ENCODE measurements around the gene TPPP. TPM values are rescaled to one million over a fixed set of nuclear protein-coding genes. Genes with fewer than 3 reads are reported as not detected.
A peak's percentile ranks its signal among the peaks of the same experiment; 100 is the strongest.
"Not testable (repeated sequence)": the region's sequence is repeated elsewhere in the genome, so short reads cannot be mapped to it uniquely, and the experiment has no call there.

Gene TPPP
- total RNA-seq, 1 donor from 2014 or later, result 0.46 TPM

DNA sequence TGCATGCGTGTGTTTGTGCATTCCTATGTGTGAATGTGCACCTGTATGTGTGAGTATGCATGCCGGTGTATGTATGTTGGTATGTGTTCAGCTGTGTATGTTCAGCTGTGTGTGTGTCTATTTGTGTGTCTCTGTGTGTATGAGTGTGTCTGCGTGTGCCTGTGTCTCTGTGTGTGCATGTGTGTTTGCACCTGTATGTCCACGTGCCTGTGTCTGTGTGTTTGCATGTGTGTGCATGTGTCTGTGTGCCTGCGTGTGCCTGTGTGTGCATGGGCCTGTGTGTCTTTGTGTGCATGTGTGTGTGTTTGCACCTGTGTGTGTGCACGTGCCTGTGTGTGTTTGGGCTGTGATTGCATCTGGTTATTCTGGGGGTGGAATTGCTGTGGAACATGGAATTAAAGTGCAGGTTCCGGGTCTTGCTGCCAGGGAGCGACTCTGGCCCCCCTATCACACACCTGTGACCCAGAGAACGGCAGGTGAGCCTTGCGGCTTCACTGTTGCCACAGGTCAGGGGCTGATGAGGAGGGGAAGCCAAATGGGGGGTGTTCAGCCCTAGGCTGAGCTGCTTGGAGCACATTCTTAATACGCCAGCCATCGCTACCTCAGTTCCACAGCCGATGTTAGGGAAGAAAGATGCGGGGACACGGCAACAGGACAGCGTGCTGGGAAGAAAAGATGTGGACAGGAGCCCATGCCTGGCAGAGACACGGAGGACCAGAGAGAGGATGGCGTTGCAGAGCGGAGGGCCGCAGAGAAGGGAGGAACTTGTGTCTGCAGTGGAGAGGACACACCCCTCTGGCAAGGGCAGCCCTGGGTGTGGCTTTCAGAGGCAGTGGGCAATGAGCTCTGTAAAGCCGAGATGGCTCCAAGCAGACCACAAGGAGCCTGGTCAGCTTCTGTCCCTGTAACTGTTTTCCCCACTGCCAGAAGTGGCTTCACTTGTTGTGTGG is 3.9 kb upstream of the TPPP start:
- not testable (repeated sequence) for H3K4me3 ChIP-seq (ENCODE audit: low read depth, low read length); DNase-seq (ENCODE audit: low read depth)

DNA sequence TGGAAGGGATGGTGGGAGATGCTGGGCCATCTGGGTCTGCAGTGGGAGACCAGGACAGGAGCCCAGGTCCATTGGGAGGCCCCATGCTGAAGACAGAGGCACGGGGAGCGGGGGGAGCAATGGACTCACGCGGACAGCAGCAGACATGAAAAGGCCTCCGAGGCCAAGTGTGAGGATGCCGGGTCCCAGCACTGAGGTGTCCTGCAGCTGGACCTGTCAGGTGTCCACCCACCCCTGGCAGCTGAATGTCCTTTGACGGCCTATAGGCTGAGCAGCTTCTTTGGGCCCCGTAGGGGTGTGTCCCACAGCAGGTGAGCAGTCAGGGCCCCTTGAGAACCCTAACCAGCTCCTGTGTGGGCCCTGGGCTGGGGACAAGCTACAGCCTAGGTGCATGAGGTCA is 3.0 kb upstream of the TPPP start:
- DNase-seq (ENCODE audit: low read depth); H3K4me3 ChIP-seq (ENCODE audit: low read depth, low read length): not testable (repeated sequence)

DNA sequence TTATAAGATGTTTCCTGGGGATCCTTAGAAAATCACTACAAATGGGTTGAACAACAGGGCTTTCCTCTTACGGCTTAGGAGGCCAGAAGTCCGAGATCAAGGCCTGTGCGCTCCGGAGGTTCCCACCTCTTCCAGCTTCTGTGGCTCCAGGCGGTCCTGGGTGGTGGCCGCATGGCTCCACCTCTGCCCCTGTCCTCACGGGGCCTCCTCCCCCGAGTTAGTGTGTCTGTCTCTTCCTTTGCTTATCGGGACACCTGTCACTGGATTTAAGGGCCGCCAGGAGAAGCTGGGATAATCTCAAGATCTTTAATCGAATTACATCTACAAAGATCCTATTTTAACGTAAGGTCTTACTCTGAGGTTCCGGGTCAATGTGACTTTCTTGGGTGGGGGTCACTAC is 2.3 kb upstream of the TPPP start:
- not testable (repeated sequence) for DNase-seq (ENCODE audit: low read depth); H3K4me3 ChIP-seq (ENCODE audit: low read depth, low read length)

DNA sequence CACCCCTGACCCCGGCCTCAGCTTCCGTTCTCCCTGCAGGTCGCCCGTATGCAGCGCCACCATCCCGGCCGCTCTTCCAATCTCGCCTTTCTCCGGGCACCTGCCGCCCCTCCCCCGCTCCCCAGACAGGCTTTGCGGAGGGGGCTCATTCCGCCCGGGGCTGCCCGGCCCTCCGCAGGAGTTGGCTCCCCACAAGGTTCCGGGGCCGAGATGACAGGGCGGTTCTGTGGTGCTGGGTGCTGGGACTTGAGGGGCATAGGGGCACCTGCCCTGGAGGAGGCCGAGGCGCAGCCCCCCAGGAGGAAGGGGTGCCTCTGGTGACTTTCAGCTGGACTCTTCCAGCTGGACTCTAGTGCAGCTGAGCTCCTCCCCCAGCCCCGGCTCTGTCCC is 885 bp upstream of the TPPP start:
- H3K4me3 ChIP-seq (ENCODE audit: low read depth, low read length), result peak overlapping the region; percentile 29
- DNase-seq (ENCODE audit: low read depth), result not testable (repeated sequence)

DNA sequence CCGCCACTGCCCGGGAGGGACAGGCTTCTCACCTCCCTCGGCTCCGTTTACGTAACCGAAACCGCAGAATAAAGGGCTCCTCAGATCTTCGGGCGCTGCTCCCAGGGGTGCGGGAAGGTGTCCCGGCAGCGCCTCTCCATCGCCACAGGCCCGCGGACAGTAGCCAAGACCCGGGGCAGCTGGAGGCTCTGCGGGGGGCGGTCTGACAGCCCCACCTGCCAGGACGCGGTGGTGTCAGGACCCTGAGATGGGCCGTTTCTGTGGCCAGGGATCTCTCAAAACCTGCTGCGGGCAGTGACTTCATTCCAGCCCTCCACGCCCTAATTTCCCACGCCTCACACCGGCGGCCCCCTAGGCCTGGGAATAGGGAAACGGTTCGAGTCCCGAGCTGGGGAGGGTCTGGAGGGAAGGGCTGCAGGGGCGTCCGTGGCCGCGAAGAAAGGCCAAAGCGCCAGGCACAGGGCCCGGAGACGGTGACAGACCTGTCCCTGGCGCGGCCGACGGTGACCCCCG is 567 bp downstream of the TPPP start:
- peak overlapping the region; percentile 46 for H3K4me3 ChIP-seq (ENCODE audit: low read depth, low read length)
- not testable (repeated sequence) for DNase-seq (ENCODE audit: low read depth)

DNA sequence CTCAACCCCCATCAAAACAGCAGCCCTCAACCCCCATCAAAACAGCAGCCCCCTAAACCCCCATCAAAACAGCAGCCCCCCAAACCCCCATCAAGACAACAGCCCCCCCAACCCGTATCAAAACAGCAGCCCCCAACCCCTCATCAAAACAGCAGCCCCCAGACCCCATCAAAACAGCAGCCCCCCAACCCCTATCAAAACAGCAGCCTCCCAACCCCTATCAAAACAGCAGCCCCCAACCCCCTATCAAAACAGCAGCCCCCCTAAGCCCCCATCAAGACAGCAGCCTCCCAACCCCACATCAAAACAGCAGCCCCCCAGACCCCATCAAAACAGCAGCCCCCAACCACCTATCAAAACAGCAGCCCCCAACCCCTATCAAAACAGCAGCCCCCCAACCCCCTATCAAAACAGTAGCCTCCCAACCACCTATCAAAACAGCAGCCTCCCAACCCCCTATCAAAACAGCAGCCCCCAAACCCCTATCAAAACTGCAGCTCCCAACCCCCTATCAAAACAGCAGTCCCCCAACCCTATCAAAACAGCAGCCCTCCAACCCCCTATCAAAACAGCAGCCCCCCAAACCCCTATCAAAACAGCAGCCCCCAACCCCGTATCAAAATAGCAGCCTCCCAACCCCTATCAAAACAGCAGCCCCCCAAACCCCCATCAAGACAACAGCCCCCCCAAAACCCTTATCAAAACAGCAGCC is 1.2 kb downstream of the TPPP start:
- TF ChIP-seq, protein P1, sequence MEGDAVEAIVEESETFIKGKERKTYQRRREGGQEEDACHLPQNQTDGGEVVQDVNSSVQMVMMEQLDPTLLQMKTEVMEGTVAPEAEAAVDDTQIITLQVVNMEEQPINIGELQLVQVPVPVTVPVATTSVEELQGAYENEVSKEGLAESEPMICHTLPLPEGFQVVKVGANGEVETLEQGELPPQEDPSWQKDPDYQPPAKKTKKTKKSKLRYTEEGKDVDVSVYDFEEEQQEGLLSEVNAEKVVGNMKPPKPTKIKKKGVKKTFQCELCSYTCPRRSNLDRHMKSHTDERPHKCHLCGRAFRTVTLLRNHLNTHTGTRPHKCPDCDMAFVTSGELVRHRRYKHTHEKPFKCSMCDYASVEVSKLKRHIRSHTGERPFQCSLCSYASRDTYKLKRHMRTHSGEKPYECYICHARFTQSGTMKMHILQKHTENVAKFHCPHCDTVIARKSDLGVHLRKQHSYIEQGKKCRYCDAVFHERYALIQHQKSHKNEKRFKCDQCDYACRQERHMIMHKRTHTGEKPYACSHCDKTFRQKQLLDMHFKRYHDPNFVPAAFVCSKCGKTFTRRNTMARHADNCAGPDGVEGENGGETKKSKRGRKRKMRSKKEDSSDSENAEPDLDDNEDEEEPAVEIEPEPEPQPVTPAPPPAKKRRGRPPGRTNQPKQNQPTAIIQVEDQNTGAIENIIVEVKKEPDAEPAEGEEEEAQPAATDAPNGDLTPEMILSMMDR (conservative IDR thresholded peaks at IDR 0.05; ENCODE audit: low read depth, low read length), result no peak
- H3K4me3 ChIP-seq (ENCODE audit: low read depth, low read length), result peak overlapping the region; percentile 46
- DNase-seq (ENCODE audit: low read depth), result no peak

DNA sequence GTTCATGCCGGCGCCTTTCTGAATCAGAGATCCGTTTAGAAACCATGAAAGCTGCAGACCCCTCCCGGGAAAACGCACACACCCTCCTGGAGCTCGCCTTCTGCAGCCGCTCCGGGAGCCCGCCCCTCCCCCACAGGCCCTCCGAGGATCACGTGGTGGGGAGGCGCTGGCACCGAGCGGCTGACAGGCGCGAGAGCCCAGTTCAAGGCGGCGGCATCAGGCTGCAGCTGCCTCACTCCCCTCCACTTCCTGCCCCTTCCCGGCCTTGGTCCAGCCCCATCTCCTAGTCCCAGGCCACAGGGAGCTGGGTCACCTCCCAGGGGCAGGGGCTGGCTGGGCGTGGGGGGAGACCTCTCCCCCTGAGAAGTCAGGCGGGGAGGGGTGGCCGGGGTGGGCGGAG is 2.1 kb downstream of the TPPP start:
- not testable (repeated sequence) for DNase-seq (ENCODE audit: low read depth); H3K4me3 ChIP-seq (ENCODE audit: low read depth, low read length)

DNA sequence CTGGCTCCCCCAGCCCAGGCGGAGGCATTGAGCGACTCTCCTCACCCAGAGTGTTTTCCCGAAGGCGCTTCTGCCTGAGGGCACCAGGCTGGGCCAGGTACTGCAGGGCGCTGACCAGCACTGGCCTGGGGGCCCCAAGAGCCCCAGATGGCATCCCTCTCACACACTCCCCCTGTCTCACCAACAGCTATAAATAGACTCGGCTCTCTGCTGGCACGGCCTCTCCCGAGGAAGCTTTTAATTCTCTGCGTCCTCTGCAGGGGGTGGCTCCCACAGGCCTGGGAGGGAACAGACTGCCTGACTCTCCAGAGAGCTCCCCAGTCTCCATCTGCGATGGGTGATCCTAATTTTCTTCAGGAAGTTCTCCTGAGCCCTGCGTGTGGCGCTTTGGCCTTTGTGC is 2.9 kb downstream of the TPPP start:
- not testable (repeated sequence) for DNase-seq (ENCODE audit: low read depth); H3K4me3 ChIP-seq (ENCODE audit: low read depth, low read length)

DNA sequence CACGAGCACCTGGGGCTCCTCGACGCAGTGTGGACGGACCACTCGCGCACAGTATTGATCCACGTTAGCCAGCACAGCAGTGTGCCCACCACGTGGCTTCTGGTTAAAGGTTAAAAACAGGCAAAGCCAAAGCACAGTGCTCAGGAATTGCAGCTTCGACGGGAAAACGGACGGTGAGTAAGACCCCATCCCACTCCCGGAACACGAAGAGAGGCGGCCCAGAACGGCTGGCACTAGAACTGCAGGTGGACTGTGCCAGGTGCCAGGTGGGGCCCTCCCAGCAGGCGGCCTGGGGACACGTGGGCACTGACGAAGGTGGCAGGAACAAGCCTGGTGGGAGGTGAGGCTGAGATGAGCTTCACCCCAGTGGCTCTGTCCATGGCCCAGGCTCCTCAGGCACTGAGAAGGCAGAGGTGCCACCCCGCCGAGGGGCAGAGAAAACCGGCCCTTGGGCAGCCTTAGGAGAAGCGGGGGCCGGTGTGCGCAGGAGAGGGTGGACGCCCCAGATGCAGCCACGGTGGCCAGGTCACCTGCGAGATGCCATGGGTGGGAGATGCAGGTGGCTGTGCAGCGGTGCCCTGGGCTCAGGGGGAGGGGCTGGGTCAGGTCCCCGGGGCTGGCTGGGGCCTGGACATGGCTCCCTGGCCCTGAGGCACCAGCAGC is 4.7 kb downstream of the TPPP start:
- H3K4me3 ChIP-seq (ENCODE audit: low read depth, low read length); DNase-seq (ENCODE audit: low read depth): not testable (repeated sequence)

DNA sequence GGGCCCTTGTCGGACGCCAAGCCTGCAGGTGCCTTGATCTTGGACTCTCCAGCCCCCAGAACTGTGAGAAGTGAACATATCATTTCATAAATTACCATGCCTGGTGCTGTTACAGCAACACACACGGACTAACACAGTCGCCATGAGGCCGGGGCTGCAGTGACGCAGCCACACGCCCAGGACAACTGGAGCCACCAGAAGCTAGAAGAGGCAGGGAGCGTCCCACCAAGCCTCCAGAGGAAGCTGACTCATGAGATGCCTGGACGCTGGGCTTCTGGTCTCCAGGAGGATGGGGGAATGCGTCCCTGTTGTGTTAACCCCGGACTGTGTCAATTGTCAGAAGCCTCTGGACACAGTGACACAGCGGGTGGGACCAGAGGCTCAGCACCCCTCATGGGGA is 6.2 kb downstream of the TPPP start:
- not testable (repeated sequence) for H3K4me3 ChIP-seq (ENCODE audit: low read depth, low read length); DNase-seq (ENCODE audit: low read depth)

DNA sequence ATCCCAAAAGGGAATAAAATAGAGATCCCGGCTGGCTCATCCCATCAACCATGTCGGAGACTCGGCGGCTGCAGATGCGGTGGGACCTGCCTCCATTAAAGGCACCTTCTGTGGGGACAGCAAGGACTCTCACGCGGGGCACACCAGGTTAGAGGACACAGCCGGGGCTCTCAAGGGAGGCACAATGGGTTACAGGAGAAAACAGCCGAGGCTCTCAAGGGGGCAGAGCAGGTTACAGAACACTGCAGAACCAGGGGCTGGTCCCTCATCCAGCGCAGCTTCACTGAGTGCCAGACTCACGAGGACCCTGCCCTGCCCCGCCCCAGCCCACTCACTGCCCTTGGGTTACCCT is 7.0 kb downstream of the TPPP start:
- not testable (repeated sequence) for DNase-seq (ENCODE audit: low read depth); H3K4me3 ChIP-seq (ENCODE audit: low read depth, low read length)

DNA sequence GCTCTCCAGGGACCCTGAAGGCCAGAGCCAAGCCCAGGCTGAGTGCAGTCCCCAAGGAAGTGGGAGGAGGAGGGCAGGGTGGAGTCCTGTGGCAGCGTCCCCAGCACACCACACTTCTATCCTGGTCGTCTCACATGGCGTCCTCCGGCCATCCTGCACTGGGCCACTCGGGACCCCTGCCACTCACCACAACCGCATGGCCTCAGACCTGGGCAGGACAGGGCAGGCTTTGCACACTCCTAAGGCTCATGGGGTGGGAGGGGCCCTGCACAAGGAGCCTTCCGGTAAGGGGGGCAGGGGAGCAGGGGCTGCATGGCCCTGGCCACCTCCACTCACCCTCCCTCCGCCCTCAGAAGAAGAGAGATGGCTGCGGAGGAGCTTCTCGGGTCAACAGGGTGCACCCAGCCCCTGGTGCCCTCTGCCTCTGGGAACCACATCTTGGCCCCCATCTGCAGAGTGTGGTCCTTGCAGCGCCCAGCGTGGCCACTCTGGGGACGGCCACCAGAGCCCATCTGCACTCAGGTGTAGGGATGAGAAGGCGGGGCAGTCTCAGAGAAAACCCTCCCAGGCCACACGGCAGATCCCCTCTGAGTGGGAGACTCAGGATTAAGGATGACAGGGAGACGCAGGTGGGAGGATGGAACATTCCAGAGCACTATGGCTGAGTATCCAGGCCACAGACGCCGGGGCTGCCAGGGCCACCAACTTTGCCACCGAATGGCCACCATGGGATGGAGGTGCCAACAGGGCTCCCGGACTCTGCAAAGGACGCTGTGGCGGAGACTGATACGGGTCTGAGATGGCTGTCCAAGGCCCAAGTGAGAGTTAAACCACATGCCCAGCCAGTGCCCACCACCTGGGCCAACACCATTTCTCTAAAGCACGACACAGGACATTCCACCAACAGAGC is 7.6 kb downstream of the TPPP start:
- H3K4me3 ChIP-seq (ENCODE audit: low read depth, low read length), result no peak overlapping the region
- no peak for DNase-seq (ENCODE audit: low read depth)
- TF ChIP-seq, protein P1 (conservative IDR thresholded peaks at IDR 0.05; ENCODE audit: low read depth, low read length), result no peak
